Rectal smooth muscle tissue (tissue), 1 donor: Measurements from ENCODE around the gene IL34.
A peak's percentile ranks its signal among the peaks of the same experiment; 100 is the strongest.

Experiments used
- H3K27ac ChIP-seq: one replicate; pipeline ENCODE4 v1.7.0; 2013; ENCODE audit warnings: low read depth, low read length, inconsistent platforms
- H3K27me3 ChIP-seq: one replicate; pipeline ENCODE4 v1.7.0; 2013; ENCODE audit warnings: low read length; ENCODE audit not compliant: control insufficient read depth, insufficient read depth
- H3K36me3 ChIP-seq: one replicate; pipeline ENCODE4 v1.7.0; 2013; ENCODE audit warnings: low read length; ENCODE audit not compliant: control insufficient read depth, insufficient read depth
- H3K4me1 ChIP-seq: one replicate; pipeline ENCODE4 v1.7.0; 2013; ENCODE audit warnings: low read length; ENCODE audit not compliant: control insufficient read depth, insufficient read depth
- H3K4me3 ChIP-seq: one replicate; pipeline ENCODE4 v1.7.0; 2013; ENCODE audit warnings: low read length
- H3K9ac ChIP-seq: one replicate; pipeline ENCODE4 v1.7.0; 2013; ENCODE audit warnings: low read length

IL34 gene

GRCh38 chr16:70709457-70709856, 63.1 kb downstream of the IL34 start:
- peaks cover 46% of the 10 kb centered on the region for H3K4me1 ChIP-seq
- no peak overlapping the region for H3K9ac ChIP-seq
- H3K36me3 ChIP-seq = no peaks in the 10 kb centered on the region
- no peak overlapping the region for H3K4me3 ChIP-seq
- H3K27ac ChIP-seq = peak overlapping the region; percentile 44
- H3K27me3 ChIP-seq = no peaks in the 10 kb centered on the region

GRCh38 chr16:70709942-70710341, 63.6 kb downstream of the IL34 start:
- H3K27ac ChIP-seq = peak overlapping the region; percentile 44
- no peak overlapping the region for H3K4me3 ChIP-seq
- H3K9ac ChIP-seq = no peak overlapping the region
- H3K4me1 ChIP-seq = peaks cover 46% of the 10 kb centered on the region
- no peaks in the 10 kb centered on the region for H3K27me3 ChIP-seq
- H3K36me3 ChIP-seq = no peaks in the 10 kb centered on the region
